Measurements from ENCODE around the gene KLC1.

DNA sequence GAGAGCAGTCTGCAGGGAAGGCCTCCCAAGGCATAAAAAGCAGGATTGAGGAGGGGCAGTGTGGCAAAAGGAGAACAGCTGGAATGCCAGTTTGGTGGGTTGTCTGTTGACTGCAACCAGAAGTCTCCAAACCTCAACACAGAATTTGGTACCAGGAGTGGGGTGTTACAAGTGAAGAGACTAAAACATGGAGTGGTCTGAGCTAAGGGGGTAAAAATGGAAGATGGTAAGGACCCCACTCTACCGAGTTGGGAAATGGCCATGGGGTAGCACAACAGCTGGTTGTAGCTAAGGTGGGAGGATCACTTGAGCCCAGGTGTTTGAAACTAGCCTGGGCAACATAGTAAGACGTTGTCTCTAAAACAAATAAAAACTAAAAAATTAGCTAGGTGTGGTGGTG is 17.8 kb upstream of the KLC1 start:
- no peak for TF ChIP-seq RAD21 (IDR thresholded peaks at IDR 0.05; ENCODE audit: low read depth)
- TF ChIP-seq, protein P1, sequence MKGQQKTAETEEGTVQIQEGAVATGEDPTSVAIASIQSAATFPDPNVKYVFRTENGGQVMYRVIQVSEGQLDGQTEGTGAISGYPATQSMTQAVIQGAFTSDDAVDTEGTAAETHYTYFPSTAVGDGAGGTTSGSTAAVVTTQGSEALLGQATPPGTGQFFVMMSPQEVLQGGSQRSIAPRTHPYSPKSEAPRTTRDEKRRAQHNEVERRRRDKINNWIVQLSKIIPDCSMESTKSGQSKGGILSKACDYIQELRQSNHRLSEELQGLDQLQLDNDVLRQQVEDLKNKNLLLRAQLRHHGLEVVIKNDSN (IDR thresholded peaks at IDR 0.05), result no peak
- no peak for TF ChIP-seq TAF1 (IDR thresholded peaks at IDR 0.05; ENCODE audit: low read depth)
- TF ChIP-seq TEAD4 (IDR thresholded peaks at IDR 0.05), result no peak
- no peak for TF ChIP-seq EP300 (IDR thresholded peaks at IDR 0.05; ENCODE audit: borderline replicate concordance)
- TF ChIP-seq, protein P2, sequence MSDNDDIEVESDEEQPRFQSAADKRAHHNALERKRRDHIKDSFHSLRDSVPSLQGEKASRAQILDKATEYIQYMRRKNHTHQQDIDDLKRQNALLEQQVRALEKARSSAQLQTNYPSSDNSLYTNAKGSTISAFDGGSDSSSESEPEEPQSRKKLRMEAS (IDR thresholded peaks at IDR 0.05), result no peak
- no peak for TF ChIP-seq YY1 (IDR thresholded peaks at IDR 0.05; ENCODE audit: low read depth)
- no peak for TF ChIP-seq CEBPB (IDR thresholded peaks at IDR 0.05)
- TF ChIP-seq EGR1 (IDR thresholded peaks at IDR 0.05), result no peak
- no peak for TF ChIP-seq ZBTB7A (IDR thresholded peaks at IDR 0.05; ENCODE audit: low read depth)
- TF ChIP-seq CREB1 (IDR thresholded peaks at IDR 0.05; ENCODE audit: low read depth), result no peak
- TF ChIP-seq, protein P3, sequence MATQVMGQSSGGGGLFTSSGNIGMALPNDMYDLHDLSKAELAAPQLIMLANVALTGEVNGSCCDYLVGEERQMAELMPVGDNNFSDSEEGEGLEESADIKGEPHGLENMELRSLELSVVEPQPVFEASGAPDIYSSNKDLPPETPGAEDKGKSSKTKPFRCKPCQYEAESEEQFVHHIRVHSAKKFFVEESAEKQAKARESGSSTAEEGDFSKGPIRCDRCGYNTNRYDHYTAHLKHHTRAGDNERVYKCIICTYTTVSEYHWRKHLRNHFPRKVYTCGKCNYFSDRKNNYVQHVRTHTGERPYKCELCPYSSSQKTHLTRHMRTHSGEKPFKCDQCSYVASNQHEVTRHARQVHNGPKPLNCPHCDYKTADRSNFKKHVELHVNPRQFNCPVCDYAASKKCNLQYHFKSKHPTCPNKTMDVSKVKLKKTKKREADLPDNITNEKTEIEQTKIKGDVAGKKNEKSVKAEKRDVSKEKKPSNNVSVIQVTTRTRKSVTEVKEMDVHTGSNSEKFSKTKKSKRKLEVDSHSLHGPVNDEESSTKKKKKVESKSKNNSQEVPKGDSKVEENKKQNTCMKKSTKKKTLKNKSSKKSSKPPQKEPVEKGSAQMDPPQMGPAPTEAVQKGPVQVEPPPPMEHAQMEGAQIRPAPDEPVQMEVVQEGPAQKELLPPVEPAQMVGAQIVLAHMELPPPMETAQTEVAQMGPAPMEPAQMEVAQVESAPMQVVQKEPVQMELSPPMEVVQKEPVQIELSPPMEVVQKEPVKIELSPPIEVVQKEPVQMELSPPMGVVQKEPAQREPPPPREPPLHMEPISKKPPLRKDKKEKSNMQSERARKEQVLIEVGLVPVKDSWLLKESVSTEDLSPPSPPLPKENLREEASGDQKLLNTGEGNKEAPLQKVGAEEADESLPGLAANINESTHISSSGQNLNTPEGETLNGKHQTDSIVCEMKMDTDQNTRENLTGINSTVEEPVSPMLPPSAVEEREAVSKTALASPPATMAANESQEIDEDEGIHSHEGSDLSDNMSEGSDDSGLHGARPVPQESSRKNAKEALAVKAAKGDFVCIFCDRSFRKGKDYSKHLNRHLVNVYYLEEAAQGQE (IDR thresholded peaks at IDR 0.05; ENCODE audit: low read depth), result no peak
- TF ChIP-seq NFIC (IDR thresholded peaks at IDR 0.05), result no peak
